22Rv1 (cell line): ENCODE measurements around the gene MSL3B.

Source experiments
- CTCF ChIP-seq: fragments of 450-650 bp; IDR thresholded peaks from 2 replicates; pipeline ENCODE4 v1.5.1; 2017; ENCODE audit warnings: mild to moderate bottlenecking
- ZFX ChIP-seq: fragments of 450-650 bp; IDR thresholded peaks from 2 replicates; pipeline ENCODE4 v1.6.1; 2017; ENCODE audit warnings: antibody characterized with exemption, borderline replicate concordance

- no peak for TF ChIP-seq CTCF
- no peak for TF ChIP-seq ZFX
These were observed 17.4 kb downstream of the MSL3B start for GRCh38 chr2:233850745-233851144.
